GM21447 (cell line): Measurements from ENCODE around the gene HEATR5A.
A peak's percentile ranks its signal among the peaks of the same experiment; 100 is the strongest.
"Not testable (repeated sequence)": the region's sequence is repeated elsewhere in the genome, so short reads cannot be mapped to it uniquely, and the experiment has no call there.

ENCODE experiments used
- ATAC-seq: cut with Tn5 transposase; IDR thresholded peaks from one replicate; pipeline ENCODE4 v1.9.1; 2021; ENCODE audit not compliant: unreplicated experiment

The HEATR5A gene

GRCh38 chr14:31287294-31287972 is 132.9 kb downstream of the HEATR5A start:
- ATAC-seq = no peak

- no peak for ATAC-seq
These were observed 133.7 kb downstream of the HEATR5A start for GRCh38 chr14:31286456-31287293.

DNA sequence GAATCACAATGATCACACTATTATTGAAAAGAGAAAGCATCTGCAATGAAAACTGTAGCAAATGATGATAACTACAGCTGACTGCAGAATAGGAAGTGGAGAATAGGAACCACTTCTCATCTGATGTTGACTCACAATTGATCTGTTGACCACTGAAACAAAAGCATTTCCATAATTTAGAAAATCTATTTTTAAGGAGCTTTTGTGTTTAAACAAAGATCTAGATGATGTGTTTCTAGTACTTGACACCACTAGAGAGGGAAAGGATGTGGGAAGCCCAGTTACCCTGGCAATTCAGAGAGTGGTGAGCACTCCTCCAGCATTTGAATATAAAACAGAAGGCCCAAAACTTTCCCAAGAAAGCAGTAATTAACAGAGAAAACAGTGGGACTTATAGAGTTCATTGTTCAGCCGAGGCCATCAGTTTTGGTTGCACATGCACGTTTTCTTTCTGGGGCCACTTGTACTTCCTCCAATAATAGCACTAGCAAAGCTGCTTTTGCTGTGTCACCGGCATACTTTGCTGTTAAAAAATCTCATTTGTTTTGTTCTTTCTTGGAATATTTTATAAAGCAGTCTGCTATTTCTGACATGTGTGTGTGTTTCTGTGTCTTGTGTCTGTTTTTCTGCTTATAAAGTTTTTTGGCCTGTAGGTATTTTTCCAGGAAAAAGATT is 136.6 kb downstream of the HEATR5A start:
- ATAC-seq = peak; percentile 66

DNA sequence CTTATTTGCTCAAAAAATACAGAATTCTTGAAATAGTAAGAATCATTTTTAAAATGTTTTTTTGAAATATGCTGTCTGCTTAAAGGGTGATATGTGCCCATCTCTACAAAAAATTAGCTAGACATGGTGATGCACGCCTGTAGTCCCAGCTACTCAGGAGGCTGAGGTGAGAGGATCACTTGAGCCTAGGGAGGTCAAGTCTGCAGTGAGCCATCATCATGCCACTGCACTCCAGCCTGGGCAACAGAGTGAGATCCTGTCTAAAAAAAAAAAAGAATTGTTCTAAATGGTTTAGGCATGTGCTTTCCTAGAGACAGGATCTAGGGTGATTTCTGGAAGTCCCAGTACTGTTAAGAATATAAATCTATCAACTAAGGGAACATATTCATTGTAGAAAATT is 137.2 kb downstream of the HEATR5A start:
- no peak for ATAC-seq

GRCh38 chr14:31280871-31281220 is 139.5 kb downstream of the HEATR5A start:
- no peak for ATAC-seq

DNA sequence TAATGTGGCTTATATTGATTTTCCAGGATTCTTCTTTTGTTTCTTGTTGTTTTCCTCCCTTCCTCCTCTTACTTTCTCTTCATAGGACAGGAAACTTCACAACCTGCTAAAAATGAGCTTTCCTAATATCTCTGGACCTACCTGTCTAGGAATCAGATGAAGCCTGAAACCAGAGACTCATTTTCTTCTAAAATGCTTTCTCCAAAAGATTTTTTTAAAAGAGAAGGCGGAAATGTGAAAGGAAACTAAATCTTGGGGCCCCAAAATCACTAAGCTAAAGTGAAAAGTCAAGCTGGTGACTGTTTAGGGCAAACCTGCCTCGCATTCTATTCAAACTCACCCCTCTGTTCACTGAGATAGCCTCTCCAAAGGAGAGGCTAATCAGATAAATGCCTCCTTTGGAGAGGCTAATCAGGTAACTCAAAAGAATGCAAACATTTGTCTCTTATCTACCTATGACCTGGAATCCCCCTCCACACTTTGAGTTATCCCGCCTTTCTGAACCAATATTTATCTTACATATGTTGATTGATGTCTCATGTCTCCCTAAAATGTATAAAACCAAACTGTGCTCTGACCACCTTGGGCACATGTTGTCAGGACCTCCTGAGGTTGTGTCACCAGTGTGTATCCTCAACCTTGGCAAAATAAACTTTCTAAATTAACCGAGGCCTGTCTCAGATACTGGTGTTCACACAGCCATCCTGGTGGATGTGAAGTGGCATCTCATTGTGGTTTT is 140.0 kb downstream of the HEATR5A start:
- ATAC-seq = no peak

GRCh38 chr14:31278883-31279282 is 141.5 kb downstream of the HEATR5A start:
- ATAC-seq = no peak

DNA sequence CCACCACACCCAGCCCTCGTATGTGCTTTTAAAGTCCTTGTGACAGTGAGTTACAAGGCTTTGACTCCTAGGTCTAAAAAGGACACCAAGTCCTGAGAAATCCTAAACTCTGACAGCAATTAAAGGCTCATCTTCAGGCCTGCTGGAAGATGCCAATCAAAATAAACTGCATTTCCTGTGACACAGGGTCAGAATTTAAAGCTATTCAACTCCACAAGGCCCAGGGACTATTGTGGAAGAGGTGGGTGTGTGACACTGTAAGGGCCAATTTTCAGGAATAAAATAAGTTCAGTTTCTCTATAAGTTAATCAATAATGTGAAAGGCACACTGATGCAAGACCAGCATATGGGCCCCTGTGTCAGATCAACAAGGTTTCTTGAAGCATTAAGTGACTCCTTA is 143.3 kb downstream of the HEATR5A start:
- ATAC-seq = no peak

DNA sequence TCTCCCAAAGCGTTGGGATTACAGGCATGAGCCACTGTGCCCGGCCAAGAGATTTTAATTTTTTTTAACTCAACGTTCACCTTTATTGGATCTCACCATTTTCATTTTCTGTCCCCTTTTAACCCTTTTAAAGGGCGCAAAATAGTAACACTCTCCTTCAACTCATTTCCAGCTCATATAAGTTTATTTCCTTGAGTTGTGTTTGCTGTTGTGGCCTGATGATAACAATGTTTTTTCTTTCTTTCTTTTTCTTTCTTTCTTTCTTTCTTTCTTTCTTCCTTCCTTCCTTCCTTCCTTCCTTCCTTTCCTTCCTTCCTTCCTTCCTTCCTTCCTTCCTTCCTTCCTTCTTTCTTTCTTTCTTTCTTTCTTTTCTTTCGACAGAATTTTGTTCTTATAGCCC is 143.9 kb downstream of the HEATR5A start:
- ATAC-seq = not testable (repeated sequence)

DNA sequence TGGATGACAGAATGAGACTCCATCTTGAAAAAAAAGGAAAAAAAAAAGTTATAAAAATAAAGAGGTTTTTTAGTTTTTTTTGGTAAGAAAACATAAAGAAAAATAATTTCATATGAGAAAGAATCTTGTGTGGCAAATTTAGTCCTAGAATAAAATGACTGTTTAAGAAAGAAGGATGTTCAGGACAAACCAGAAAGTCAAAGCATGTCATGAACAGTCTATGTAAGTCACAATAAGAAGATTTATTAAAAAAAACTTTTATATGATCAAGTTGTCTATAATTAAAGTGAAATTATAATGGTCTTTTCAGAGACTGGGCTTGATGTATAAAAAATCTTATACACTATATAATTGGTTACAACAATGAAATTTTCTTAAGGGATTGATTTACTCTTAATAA is 144.6 kb downstream of the HEATR5A start:
- no peak for ATAC-seq

DNA sequence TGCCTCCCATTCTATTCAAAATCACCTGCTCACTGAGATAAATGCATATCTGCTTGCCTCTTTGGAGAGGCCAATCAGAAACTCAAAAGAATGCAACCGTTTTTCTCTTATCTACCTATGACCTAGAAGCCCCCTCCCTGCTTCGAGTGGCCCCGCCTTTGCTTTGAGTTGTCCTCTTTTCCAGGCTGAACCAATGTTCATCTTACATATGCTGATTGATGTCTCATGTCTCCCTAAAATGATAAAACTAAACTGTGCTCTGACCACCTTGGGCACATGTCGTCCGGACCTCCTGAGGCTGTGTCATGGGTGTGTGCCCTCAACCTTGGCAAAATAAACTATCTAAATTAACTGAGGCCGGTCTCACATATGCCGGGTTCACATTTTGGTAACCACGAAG is 148.7 kb downstream of the HEATR5A start:
- ATAC-seq = no peak

DNA sequence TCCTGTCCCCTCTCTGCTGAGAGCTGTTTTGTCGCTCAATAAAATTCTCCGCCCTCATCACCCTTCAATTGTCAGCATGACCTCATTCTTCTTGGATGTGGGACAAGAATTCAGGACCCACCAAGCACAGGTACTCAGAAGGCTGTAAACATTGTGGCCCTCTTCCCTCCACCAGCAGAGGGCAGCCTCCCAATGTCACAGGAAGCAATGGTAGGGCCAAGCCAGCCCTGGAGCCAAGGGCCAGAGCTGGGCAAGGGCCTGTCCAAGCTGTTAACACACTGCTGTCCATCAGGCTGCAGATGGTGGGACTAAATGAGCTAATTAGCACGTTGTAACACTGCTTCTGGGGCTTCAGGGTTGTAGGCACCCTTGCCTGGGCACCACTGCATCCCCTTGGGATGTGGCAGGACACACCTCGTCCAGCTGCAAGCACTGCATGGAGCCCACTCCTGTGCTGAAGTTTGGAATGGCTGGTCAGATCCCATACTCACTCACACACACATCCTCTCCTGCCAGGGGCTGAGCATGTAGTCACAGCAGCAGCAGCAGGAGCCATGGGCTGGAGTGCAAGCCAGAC is 150.1 kb downstream of the HEATR5A start:
- no peak for ATAC-seq

DNA sequence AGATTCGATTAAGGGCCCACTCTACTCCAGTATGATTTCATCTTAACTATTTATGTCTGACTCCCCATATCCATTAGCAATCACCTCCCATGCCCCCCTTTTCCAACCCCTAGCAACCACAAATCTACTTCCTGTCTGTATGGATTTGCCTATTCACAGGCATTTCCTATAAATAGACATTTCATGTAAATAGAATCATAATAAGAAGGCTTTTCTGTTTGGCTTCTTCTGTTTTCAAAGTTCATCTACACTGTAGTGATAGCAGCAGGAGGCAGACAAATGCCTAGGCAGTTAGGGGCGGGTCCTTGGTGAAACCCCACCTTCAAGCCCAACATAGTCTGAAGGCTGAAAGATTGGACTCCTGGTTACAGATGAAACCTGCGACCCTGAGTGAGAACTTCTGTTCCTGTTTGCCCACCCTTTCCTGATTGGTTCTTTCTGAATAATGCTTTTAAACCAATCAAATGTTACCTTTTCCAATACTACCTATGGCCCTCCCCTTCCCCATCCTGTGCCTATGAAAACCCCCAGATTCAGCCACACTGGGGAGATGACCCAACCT is 150.6 kb downstream of the HEATR5A start:
- ATAC-seq = no peak

- no peak for ATAC-seq
These were observed 152.1 kb downstream of the HEATR5A start for GRCh38 chr14:31268216-31268615.

DNA sequence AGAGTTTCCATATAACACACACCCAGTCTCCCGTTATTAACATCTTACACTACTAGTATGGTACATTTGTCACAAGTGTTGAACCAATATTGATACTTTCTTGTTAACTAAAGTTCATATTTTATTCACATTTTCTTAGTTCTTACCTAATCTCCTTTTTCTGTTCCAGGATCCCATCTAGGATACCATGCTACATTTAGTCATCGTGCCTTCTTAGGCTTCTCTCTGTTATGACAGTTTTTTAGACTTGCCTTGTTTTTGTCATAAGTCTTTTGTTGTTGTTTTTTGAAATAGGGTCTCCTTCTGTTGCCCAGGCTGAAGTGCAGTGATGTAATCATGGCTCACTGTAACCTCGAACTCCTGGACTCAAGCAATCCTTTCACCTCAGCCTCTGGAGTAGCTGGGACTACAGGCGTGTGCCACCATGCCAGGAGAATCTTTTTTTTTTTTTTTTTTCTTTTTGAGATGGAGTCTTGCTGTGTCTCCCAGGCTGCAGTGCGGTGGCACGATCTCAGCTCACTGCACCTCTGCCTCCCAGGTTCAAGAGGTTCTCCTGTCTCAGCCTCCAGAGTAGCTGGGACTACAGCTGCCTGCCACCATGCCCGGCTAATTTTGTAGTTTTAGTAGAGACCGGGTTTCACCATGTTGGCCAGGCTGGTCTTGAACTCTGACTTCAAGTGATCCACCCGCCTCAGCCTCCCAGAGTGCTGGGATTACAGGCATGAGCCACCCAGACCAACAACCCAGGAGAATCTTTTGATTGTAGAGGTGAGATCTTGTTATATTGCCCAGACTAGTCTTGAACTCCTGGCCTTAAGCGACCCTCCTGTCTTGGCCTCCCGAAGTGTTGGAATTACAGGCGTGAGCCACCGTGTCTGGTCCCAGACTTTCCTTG is 153.7 kb downstream of the HEATR5A start:
- no peak for ATAC-seq

- no peak for ATAC-seq
These were observed 154.5 kb downstream of the HEATR5A start for GRCh38 chr14:31265701-31266398.

DNA sequence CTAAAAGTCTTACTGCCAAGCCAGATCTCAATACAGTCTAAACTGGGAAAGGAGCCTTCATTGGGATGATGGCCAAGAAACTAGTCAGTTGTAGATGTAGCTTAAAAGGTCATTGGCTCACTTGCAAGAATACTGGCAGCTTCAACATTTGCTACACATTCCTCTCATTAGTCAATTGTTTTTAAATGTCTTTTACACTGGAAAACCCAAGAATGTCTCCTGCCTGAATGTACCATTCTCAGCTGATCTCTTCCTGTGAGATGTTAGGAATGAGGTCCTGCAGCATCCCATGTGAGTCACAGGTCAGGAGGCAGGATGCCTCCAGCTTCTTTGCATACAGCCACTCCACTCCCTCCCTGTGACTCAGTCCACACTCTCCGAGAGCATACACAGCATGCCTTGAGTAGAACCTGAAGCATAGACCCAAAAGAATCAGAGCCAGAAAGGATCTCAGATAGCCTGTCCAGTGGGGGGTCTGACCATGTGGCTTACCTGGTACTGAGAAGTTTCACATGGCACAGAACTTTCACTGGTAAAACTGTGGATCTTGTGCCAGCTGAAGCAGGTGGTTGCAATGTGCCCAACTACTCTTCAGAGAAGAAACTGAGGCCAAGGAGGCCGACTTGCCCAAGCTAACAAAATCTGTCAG is 156.7 kb downstream of the HEATR5A start:
- ATAC-seq = no peak

DNA sequence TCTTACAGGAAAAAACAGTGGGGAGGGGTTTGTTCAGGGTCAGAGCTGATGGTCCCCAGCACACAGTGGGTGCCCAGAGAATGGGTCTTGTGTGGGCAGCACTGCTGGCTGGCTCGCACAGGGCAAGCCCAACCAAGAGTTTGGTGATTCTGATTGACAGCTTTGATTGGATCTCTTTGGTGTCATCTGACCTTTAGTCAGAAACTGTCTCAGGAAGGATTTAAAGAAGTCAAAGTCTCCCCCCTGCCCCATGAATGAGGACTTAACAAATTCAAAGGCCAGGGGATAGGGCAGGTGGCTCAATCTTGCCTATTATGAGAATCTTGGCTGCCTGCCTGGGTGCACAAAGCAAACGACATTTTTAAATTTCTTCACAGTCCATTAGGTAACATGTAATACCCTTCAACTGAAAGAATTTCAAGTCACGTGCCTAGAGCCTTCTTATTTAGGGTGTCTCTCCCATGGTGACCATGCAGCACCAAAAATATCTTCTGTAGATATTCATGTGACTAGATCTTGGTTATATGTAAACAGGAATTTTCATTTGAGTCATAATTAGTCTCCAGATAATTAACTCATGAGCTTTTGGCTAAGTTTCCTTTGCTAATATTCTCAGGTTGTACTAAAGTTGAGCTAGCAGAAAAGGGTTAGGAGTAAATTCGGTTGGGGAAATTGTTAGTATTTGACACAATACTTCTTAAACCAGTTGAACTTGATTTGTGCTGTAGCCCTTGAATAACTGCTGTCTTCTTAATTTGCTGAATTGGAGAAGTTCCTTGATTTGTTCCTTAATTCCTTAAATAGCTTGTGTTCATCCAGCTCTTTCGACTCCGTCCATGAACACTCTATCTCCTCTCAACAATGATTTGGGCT is 158.3 kb downstream of the HEATR5A start:
- ATAC-seq = no peak
